Transverse colon (tissue), 4 donors: ENCODE measurements around the gene ANO1. TPM values are rescaled to one million over a fixed set of nuclear protein-coding genes. Genes with fewer than 3 reads are reported as not detected.

ENCODE experiments used
- DNase-seq: peaks from one replicate; pipeline ENCODE4 v3.0.0-alpha.2; 2019
- H3K27ac ChIP-seq, 4 donors: fragments of 200-600 bp; sonication (generic); 2 replicates each; pipeline ENCODE4 v1.5.1; 2016 to 2018; ENCODE audit warnings: inconsistent platforms in 4 of 4
- H3K27me3 ChIP-seq: fragments of 200-600 bp; sonication (generic); 2 replicates; pipeline ENCODE4 v1.5.1; 2017; ENCODE audit warnings: inconsistent platforms
- H3K36me3 ChIP-seq, 4 donors: fragments of 200-600 bp; sonication (generic); 2 replicates each; pipeline ENCODE4 v1.5.1; 2017 to 2019; ENCODE audit warnings: inconsistent platforms in 4 of 4
- H3K4me1 ChIP-seq, 4 donors: fragments of 200-600 bp; sonication (generic); 2 replicates each; pipeline ENCODE4 v1.5.1; 2017 to 2020; ENCODE audit warnings: inconsistent platforms in 4 of 4
- H3K4me3 ChIP-seq, 4 donors: fragments of 200-600 bp; sonication (generic); 1 replicate in 1 of 4; 2 replicates in 3 of 4; pipeline versions ENCODE4 v1.5.1 to v1.6.1; 2017 to 2019; ENCODE audit warnings: inconsistent platforms in 4 of 4
- H3K9me3 ChIP-seq, 2 donors: fragments of 200-600 bp; sonication (generic); 2 replicates each; pipeline ENCODE4 v1.5.1; 2017 to 2019; ENCODE audit warnings: inconsistent platforms in 2 of 2
- CTCF ChIP-seq, 5 experiments: fragments of 200-600 bp in 3 of 5; fragments of 450-650 bp in 2 of 5; sonication (generic) in 3 of 5; IDR thresholded peaks; 1 replicate in 2 of 5; 2 replicates in 3 of 5; pipeline ENCODE4 v1.5.1; 2016 to 2017; ENCODE audit warnings: antibody characterized with exemption in 5 of 5, inconsistent platforms in 3 of 5, mild to moderate bottlenecking in 2 of 5, moderate library complexity in 1 of 5
- EP300 ChIP-seq: sonication (generic); formaldehyde crosslinking; IDR thresholded peaks from one replicate; pipeline ENCODE4 v1.6.1; 2017; ENCODE audit warnings: antibody characterized with exemption, low read depth
- POLR2A ChIP-seq: fragments of 450-650 bp; IDR thresholded peaks from one replicate; pipeline ENCODE4 v1.6.1; 2016; ENCODE audit warnings: antibody characterized with exemption, mild to moderate bottlenecking, moderate library complexity
- POLR2AphosphoS5 ChIP-seq, 3 donors: sonication (generic); formaldehyde crosslinking; IDR thresholded peaks; one replicate each; pipeline ENCODE4 v1.6.1; 2016; ENCODE audit warnings: antibody characterized with exemption in 3 of 3
- WGBS, 2 donors: methylation state at CpG; one replicate each; pipeline ENCODE4 v1.1.5; 2018; ENCODE audit warnings: low coverage in 1 of 2; 5-methylcytosine and 5-hydroxymethylcytosine counted together
- in situ Hi-C, 4 donors: fragments of 200-750 bp; cut with MboI; loops; one replicate each; pipeline versions ENCODE4 v1.15.0 to v1.15.1; 2017; ENCODE audit warnings: low sequenced_read_pairs in 3 of 4, low pct_ligation_motif_present in 1 of 4, low pct_unique_long_range_greater_than_20kb in 1 of 4
- intact Hi-C: fragments of 100-400 bp; cut with DNase I; formaldehyde crosslinking; loops from one replicate; pipeline ENCODE4 v1.15.1; 2023; ENCODE audit warnings: low total_unique reads
- total RNA-seq, 4 donors: library from RNA; depleted of rRNA; stranded (reverse); fragments of >200 nt; gene quantifications; one replicate each; pipeline ENCODE4 v1.1.0, GENCODE V29; 2016

Gene ANO1
- total RNA-seq, 4 donors from 2014 or later = 7.9 to 20.9 (median 11.3) TPM

- WGBS, 2 donors = 89% methylated on average over 8 of the region's 14 CpGs; no CpG with 5 or more reads in 1 of the 2 donors
- Histone ChIP-seq H3K4me3 (no peak overlapping the region), H3K9me3 (no peaks in the 10 kb centered on the region), H3K27me3 (no peaks in the 10 kb centered on the region), H3K36me3 (no peaks in the 10 kb centered on the region), H3K27ac (no peak overlapping the region), H3K4me1 (no peaks in the 10 kb centered on the region)
- TF ChIP-seq POLR2AphosphoS5 (IDR thresholded peaks at IDR 0.05) (no peak), CTCF (IDR thresholded peaks at IDR 0.05) (no peak), POLR2A (no peak), EP300 (no peak)
- in situ Hi-C loops = no loop called here
- no peak for DNase-seq
- intact Hi-C loops = no loop called here
Measured at GRCh38 chr11:70130636-70131035, 52.5 kb downstream of the ANO1 start.

- WGBS, 2 donors = 60 to 88% methylated on average over 2 to 19 of the region's 19 CpGs
Measured at GRCh38 chr11:70131606-70132190, 53.6 kb downstream of the ANO1 start.

GRCh38 chr11:70132641-70133040 lies 54.5 kb downstream of the ANO1 start:
- Histone ChIP-seq H3K27ac (no peak overlapping the region), H3K9me3 (no peaks in the 10 kb centered on the region), H3K27me3 (no peaks in the 10 kb centered on the region), H3K4me3 (no peak overlapping the region), H3K4me1 (no peaks in the 10 kb centered on the region), H3K36me3 (no peaks in the 10 kb centered on the region)
- in situ Hi-C loops (no loop called here), intact Hi-C loops (no loop called here)
- 89% methylated on average over 4 of the region's 6 CpGs; no CpG with 5 or more reads in 1 of the 2 donors for WGBS, 2 donors
- DNase-seq = no peak
- TF ChIP-seq CTCF (IDR thresholded peaks at IDR 0.05) (no peak), POLR2A (no peak), EP300 (no peak), POLR2AphosphoS5 (IDR thresholded peaks at IDR 0.05) (no peak)

More at GRCh38 chr11:70131606-70132190, 53.6 kb downstream of the ANO1 start:
- no peaks in the 10 kb centered on the region for H3K36me3 ChIP-seq
- H3K27me3 ChIP-seq = no peaks in the 10 kb centered on the region
- no peak for DNase-seq
- no peaks in the 10 kb centered on the region for H3K4me1 ChIP-seq
- in situ Hi-C loops (no loop called here), intact Hi-C loops (no loop called here)
- TF ChIP-seq POLR2AphosphoS5 (IDR thresholded peaks at IDR 0.05) (no peak), POLR2A (no peak), EP300 (no peak), CTCF (IDR thresholded peaks at IDR 0.05) (no peak)
- no peak overlapping the region for H3K27ac ChIP-seq
- H3K9me3 ChIP-seq = no peaks in the 10 kb centered on the region
- H3K4me3 ChIP-seq = no peak overlapping the region

GRCh38 chr11:70133771-70134335 lies 55.7 kb downstream of the ANO1 start:
- TF ChIP-seq POLR2AphosphoS5 (IDR thresholded peaks at IDR 0.05) (no peak), POLR2A (no peak)
- H3K27me3 ChIP-seq = no peaks in the 10 kb centered on the region
- no peaks in the 10 kb centered on the region for H3K4me1 ChIP-seq
- intact Hi-C loops = no loop called here
- H3K9me3 ChIP-seq = no peaks in the 10 kb centered on the region
- H3K36me3 ChIP-seq = no peaks in the 10 kb centered on the region
- no peak overlapping the region for H3K27ac ChIP-seq
- in situ Hi-C loops = no loop called here
- 62% methylated on average over 16 of the region's 16 CpGs; no CpG with 5 or more reads in 1 of the 2 donors for WGBS, 2 donors
- no peak overlapping the region for H3K4me3 ChIP-seq
- no peak for DNase-seq

- in situ Hi-C loops (no loop called here), intact Hi-C loops (no loop called here)
- WGBS, 2 donors = 78% methylated on average over 14 of the region's 14 CpGs; no CpG with 5 or more reads in 1 of the 2 donors
- H3K27ac ChIP-seq = no peak overlapping the region
- TF ChIP-seq POLR2A (no peak), CTCF (IDR thresholded peaks at IDR 0.05) (no peak), POLR2AphosphoS5 (IDR thresholded peaks at IDR 0.05) (no peak), EP300 (no peak)
- H3K4me1 ChIP-seq = no peaks in the 10 kb centered on the region
- no peaks in the 10 kb centered on the region for H3K9me3 ChIP-seq
- H3K4me3 ChIP-seq = no peak overlapping the region
- no peaks in the 10 kb centered on the region for H3K27me3 ChIP-seq
- no peaks in the 10 kb centered on the region for H3K36me3 ChIP-seq
- no peak for DNase-seq
Measured at GRCh38 chr11:70134490-70134889, 56.4 kb downstream of the ANO1 start.
